Testis (tissue), 2 donors: ENCODE results near the gene PDZD4.

ENCODE experiments used
- POLR2A ChIP-seq: fragments of 450-650 bp; IDR thresholded peaks from one replicate; pipeline ENCODE4 v1.6.1; 2017; ENCODE audit warnings: antibody characterized with exemption, mild to moderate bottlenecking, moderate library complexity
- TF ChIP-seq, protein P1 (sequence below), 3 experiments: fragments of 450-650 bp in 2 of 3; fragments of 200-600 bp in 1 of 3; sonication (generic) in 1 of 3; IDR thresholded peaks; one replicate each; pipeline ENCODE4 v1.5.1; 2016 to 2019; ENCODE audit warnings: antibody characterized with exemption in 3 of 3, mild to moderate bottlenecking in 2 of 3, moderate library complexity in 1 of 3

DNA sequence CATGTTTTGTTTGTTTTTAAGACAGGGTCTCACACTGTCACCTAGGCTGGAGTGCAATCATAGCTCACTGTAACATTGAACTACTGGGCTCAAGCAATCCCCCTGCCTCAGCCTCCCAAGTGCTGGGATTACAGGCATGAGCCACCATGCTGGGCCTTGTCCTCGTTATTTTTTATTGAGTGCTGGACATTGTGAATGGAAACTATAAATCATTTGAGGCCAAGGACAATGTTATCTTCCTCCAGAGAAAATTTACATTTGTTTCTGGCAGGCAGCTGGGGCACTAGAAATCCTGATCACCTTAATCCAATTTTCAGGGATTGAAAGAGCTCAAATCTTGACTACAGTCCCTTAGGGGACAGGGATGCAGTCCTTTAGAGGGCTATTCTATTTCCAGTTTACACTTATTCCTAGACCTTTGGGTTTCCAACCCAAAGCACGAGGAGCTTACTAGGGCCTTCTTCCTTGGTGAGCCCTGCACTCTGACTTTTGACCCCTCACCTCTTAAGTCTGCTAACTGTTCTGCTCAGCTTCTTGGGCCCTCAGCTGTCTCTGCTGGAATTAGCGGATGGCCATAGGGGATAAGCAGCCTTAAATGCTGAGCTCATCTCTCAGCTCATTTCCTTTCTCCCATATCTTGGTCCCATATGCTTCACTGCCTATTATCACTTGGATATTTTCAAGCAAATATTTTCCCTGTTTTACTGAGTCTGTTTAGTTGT is 23.0 kb upstream of the PDZD4 start:
- TF ChIP-seq, protein P1, sequence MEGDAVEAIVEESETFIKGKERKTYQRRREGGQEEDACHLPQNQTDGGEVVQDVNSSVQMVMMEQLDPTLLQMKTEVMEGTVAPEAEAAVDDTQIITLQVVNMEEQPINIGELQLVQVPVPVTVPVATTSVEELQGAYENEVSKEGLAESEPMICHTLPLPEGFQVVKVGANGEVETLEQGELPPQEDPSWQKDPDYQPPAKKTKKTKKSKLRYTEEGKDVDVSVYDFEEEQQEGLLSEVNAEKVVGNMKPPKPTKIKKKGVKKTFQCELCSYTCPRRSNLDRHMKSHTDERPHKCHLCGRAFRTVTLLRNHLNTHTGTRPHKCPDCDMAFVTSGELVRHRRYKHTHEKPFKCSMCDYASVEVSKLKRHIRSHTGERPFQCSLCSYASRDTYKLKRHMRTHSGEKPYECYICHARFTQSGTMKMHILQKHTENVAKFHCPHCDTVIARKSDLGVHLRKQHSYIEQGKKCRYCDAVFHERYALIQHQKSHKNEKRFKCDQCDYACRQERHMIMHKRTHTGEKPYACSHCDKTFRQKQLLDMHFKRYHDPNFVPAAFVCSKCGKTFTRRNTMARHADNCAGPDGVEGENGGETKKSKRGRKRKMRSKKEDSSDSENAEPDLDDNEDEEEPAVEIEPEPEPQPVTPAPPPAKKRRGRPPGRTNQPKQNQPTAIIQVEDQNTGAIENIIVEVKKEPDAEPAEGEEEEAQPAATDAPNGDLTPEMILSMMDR (IDR thresholded peaks at IDR 0.05): no peak
- no peak for TF ChIP-seq POLR2A
